ENCODE results near the gene TPSAB1. TPM values are rescaled to one million over a fixed set of nuclear protein-coding genes. Genes with fewer than 3 reads are reported as not detected.

The TPSAB1 gene
- total and polyA plus RNA-seq, 10 of the 15 experiments (the other 5 are each of a cell fraction or from before 2014, with no cell fraction given), result 0.06 TPM; not detected in 9

- in situ Hi-C loops (cut with MboI) (no loop called here), intact Hi-C loops (cut with micrococcal nuclease; ENCODE audit: unreplicated experiment) (no loop called here)
- H3K4me3 ChIP-seq, result no peak overlapping the region
Measured at GRCh38 chr16:1208239-1208830, 32.2 kb upstream of the TPSAB1 start.

More at GRCh38 chr16:1208239-1208830, 32.2 kb upstream of the TPSAB1 start:
- ChIA-PET POLR2A (no interaction called here), RAD21 (ENCODE audit: unreplicated experiment) (no interaction called here), SMC1A (ENCODE audit: uncharacterized antibody, unreplicated experiment) (no interaction called here), CTCF (interaction anchor here (0.5 kb wide), 1 partner anchor 404 kb away, joined by 3 read pairs; the partner anchor contains the start of genes CRAMP1 and IFT140)
- Histone ChIP-seq H3K36me3 (ENCODE audit: control insufficient read depth in 2 of 2, insufficient read depth in 2 of 2, low read length in 1 of 2) (no peaks in the 10 kb centered on the region), H3K9me3 (replicated peaks; ENCODE audit: control insufficient read depth, insufficient read depth, low read length) (no peaks in the 10 kb centered on the region), H3K9ac (ENCODE audit: control insufficient read depth, insufficient read depth, low read length) (no peak overlapping the region), H3K27ac (ENCODE audit: control insufficient read depth, insufficient read depth) (no peak overlapping the region), H3K27me3 (replicated peaks in 1 of 2; ENCODE audit: control insufficient read depth in 2 of 2, insufficient read depth in 2 of 2, low read length in 1 of 2) (no peaks in the 10 kb centered on the region), H3K4me2 (ENCODE audit: control insufficient read depth, insufficient read depth) (no peak overlapping the region), H3K79me2 (ENCODE audit: control insufficient read depth, insufficient read depth, low read length) (no peaks in the 10 kb centered on the region), H4K20me1 (ENCODE audit: control insufficient read depth, insufficient read depth) (no peaks in the 10 kb centered on the region), H2AFZ (ENCODE audit: control insufficient read depth, low read depth, low read length) (no peak overlapping the region), H3K4me1 (ENCODE audit: control insufficient read depth, insufficient read depth, low read length) (no peaks in the 10 kb centered on the region)
- DNase-seq (ENCODE audit: low read depth, low spot score) (no peak), FAIRE-seq (no peak), ATAC-seq (no peak)
- WGBS (ENCODE audit: insufficient coverage, insufficient replicate concordance, low lambda C conversion rate, missing lambda C conversion rate), result 15% methylated on average over 22 of the region's 22 CpGs
- TF ChIP-seq MXI1 (IDR thresholded peaks at IDR 0.05; ENCODE audit: low read depth, low read length), result no peak
- TF ChIP-seq BCLAF1 (IDR thresholded peaks at IDR 0.05), result no peak
- TF ChIP-seq ZNF384 (IDR thresholded peaks at IDR 0.05; ENCODE audit: borderline replicate concordance, low read depth, low read length), result no peak
- no peak for TF ChIP-seq PBX3 (IDR thresholded peaks at IDR 0.05; ENCODE audit: insufficient replicate concordance, low read depth, low read length)
- TF ChIP-seq POLR2AphosphoS2 (IDR thresholded peaks at IDR 0.05; ENCODE audit: low read depth, low read length), result no peak
- no peak for TF ChIP-seq BHLHE40 (IDR thresholded peaks at IDR 0.05; ENCODE audit: borderline replicate concordance in 1 of 2, low read depth in 2 of 2, low read length in 1 of 2)
- TF ChIP-seq HDAC6 (IDR thresholded peaks at IDR 0.05; ENCODE audit: unreplicated experiment), result no peak
- TF ChIP-seq PAX5 (IDR thresholded peaks at IDR 0.05; ENCODE audit: borderline replicate concordance, low read depth, low read length), result no peak
- TF ChIP-seq FOS (IDR thresholded peaks at IDR 0.05; ENCODE audit: borderline replicate concordance, extremely low read depth, insufficient read length), result no peak
- no peak for TF ChIP-seq NR2C2 (IDR thresholded peaks at IDR 0.05; ENCODE audit: borderline replicate concordance, control insufficient read depth, insufficient read length, low read depth)
- TF ChIP-seq SRF (IDR thresholded peaks at IDR 0.05; ENCODE audit: low read depth in 2 of 2, low read length in 2 of 2), result no peak
- TF ChIP-seq SPI1 (IDR thresholded peaks at IDR 0.05; ENCODE audit: borderline replicate concordance, insufficient read depth, low read depth, low read length), result no peak
- no peak for TF ChIP-seq LARP7 (IDR thresholded peaks at IDR 0.05)
- no peak for TF ChIP-seq POLR2AphosphoS5 (IDR thresholded peaks at IDR 0.05; ENCODE audit: low read length)
- no peak for TF ChIP-seq BMI1 (IDR thresholded peaks at IDR 0.05; ENCODE audit: borderline replicate concordance)
- BruUV-seq (replicated peaks), result no TSS peak

Data from GM12878 (cell line).